ENCODE data around the gene BPIFA3.

The BPIFA3 gene

DNA sequence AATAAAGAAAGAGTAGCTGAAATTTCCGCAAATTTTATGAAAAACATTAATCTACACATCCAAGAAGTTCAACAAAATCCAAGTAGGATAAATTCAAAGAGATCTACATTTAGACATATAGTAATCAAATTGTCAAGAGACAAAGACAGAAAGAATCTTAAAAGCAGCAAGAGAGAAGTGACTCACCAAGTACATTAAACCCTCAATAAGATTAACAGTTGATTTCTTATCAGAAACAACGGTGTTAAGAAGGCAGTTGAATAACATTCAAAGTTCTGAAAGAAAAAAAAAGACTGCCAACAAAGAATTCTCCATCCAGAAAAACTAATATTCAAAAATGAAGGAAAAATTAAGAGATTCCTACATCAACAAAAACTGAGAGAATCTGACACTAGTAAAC, 37.9 kb downstream of the BPIFA3 start:
- H3K4me1 ChIP-seq (ENCODE audit: control insufficient read depth, insufficient read depth, low read length), result no peaks in the 10 kb centered on the region
- H3K9me3 ChIP-seq (ENCODE audit: control insufficient read depth, insufficient read depth, low read length), result no peaks in the 10 kb centered on the region
- H3K4me3 ChIP-seq (ENCODE audit: low read length), result no peak overlapping the region
- H3K36me3 ChIP-seq (ENCODE audit: control insufficient read depth, insufficient read depth, low read length), result no peaks in the 10 kb centered on the region
- no CpG with 5 or more reads among the region's 2 CpGs for WGBS (ENCODE audit: insufficient coverage, insufficient read length)
- DNase-seq (ENCODE audit: low read depth, low spot score), result no peak
- no peak overlapping the region for H3K27ac ChIP-seq (ENCODE audit: low read length)
- no peaks in the 10 kb centered on the region for H3K27me3 ChIP-seq (ENCODE audit: control insufficient read depth, insufficient read depth, low read length)

GRCh38 chr20:33257237-33257636, 40.1 kb downstream of the BPIFA3 start:
- no peak overlapping the region for H3K4me3 ChIP-seq (ENCODE audit: low read length)
- no peaks in the 10 kb centered on the region for H3K27me3 ChIP-seq (ENCODE audit: control insufficient read depth, insufficient read depth, low read length)
- H3K4me1 ChIP-seq (ENCODE audit: control insufficient read depth, insufficient read depth, low read length), result no peaks in the 10 kb centered on the region
- no CpG with 5 or more reads among the region's 5 CpGs for WGBS (ENCODE audit: insufficient coverage, insufficient read length)
- no peaks in the 10 kb centered on the region for H3K9me3 ChIP-seq (ENCODE audit: control insufficient read depth, insufficient read depth, low read length)
- no peaks in the 10 kb centered on the region for H3K36me3 ChIP-seq (ENCODE audit: control insufficient read depth, insufficient read depth, low read length)
- no peak overlapping the region for H3K27ac ChIP-seq (ENCODE audit: low read length)
- DNase-seq (ENCODE audit: low read depth, low spot score), result no peak

DNA sequence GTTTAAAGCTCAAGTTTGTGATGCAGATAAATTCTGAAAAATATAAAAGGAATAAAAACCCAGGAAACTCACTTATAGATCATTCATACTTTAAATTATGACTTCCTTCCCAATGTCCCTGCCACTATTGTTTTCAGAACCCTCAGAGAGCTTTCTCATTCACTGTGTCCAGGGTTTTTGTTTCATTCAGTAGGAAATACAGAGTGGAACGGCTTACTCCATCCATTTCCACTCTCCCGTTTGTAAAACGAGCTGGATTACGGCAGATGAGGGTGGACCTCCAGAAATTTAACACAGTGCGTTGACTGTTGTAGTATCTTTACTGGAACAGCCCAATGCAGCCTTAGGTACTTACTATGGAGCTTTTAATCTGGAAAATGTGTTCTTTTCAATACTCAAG, 42.2 kb downstream of the BPIFA3 start:
- DNase-seq (ENCODE audit: low read depth, low spot score), result no peak
- H3K4me3 ChIP-seq (ENCODE audit: low read length), result no peak overlapping the region
- H3K27me3 ChIP-seq (ENCODE audit: control insufficient read depth, insufficient read depth, low read length), result no peaks in the 10 kb centered on the region
- H3K4me1 ChIP-seq (ENCODE audit: control insufficient read depth, insufficient read depth, low read length), result no peaks in the 10 kb centered on the region
- H3K36me3 ChIP-seq (ENCODE audit: control insufficient read depth, insufficient read depth, low read length), result no peaks in the 10 kb centered on the region
- H3K27ac ChIP-seq (ENCODE audit: low read length), result no peak overlapping the region
- WGBS (ENCODE audit: insufficient coverage, insufficient read length), result no CpG with 5 or more reads among the region's 5 CpGs
- no peaks in the 10 kb centered on the region for H3K9me3 ChIP-seq (ENCODE audit: control insufficient read depth, insufficient read depth, low read length)

GRCh38 chr20:33261465-33261864, 44.3 kb downstream of the BPIFA3 start:
- Histone ChIP-seq H3K36me3 (ENCODE audit: control insufficient read depth, insufficient read depth, low read length) (no peaks in the 10 kb centered on the region), H3K27ac (ENCODE audit: low read length) (no peak overlapping the region), H3K4me3 (ENCODE audit: low read length) (no peak overlapping the region), H3K9me3 (ENCODE audit: control insufficient read depth, insufficient read depth, low read length) (no peaks in the 10 kb centered on the region), H3K4me1 (ENCODE audit: control insufficient read depth, insufficient read depth, low read length) (no peaks in the 10 kb centered on the region), H3K27me3 (ENCODE audit: control insufficient read depth, insufficient read depth, low read length) (no peaks in the 10 kb centered on the region)
- WGBS (ENCODE audit: insufficient coverage, insufficient read length), result no CpG with 5 or more reads among the region's 4 CpGs
- no peak for DNase-seq (ENCODE audit: low read depth, low spot score)

DNA sequence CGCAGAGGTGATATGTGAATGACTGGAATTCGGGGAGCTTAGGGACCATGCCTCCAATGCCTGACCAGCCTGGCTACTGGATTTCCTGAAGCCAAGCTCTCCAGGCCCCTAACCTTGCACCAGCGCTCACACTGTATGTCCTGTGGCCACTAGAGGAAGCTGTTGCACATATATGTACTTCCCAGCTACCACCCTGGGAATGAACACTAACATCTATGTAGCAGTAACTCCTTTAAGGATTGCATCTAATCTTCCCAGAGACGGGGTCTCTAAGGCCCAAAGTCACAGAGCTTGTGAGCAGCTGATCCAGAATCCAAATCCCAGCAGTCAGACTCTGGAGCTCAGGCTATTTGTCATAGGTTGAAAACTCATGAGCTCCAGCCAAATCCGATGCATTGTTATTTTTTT, 45.5 kb downstream of the BPIFA3 start:
- Histone ChIP-seq H3K4me3 (ENCODE audit: low read length) (no peak overlapping the region), H3K27me3 (ENCODE audit: control insufficient read depth, insufficient read depth, low read length) (no peaks in the 10 kb centered on the region), H3K4me1 (ENCODE audit: control insufficient read depth, insufficient read depth, low read length) (no peaks in the 10 kb centered on the region), H3K9me3 (ENCODE audit: control insufficient read depth, insufficient read depth, low read length) (no peaks in the 10 kb centered on the region), H3K27ac (ENCODE audit: low read length) (no peak overlapping the region), H3K36me3 (ENCODE audit: control insufficient read depth, insufficient read depth, low read length) (no peaks in the 10 kb centered on the region)
- no CpG with 5 or more reads among the region's 5 CpGs for whole genome bisulfite sequencing (ENCODE audit: insufficient coverage, insufficient read length)
- peak; percentile 52 for DNase-seq (ENCODE audit: low read depth, low spot score)

DNA sequence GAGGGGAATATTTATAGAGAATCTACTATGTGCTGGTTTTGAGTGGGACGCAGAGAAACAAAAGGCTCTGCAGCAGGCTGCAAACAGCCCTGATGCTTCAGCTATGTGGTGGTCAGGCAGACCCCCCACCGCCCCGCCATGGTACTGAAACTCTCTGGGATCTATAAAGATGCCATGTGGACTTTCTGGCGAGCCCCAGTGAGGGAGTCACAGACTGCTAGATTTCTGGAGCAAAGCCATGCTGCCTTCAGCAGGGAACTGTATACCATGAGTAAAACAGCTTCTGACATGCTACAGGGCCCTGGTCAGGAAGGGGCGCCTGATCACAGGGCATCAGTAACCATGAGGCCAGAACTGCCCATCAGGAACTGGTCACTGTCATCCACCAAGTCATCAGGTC, 46.6 kb downstream of the BPIFA3 start:
- Histone ChIP-seq H3K36me3 (ENCODE audit: control insufficient read depth, insufficient read depth, low read length) (no peaks in the 10 kb centered on the region), H3K27me3 (ENCODE audit: control insufficient read depth, insufficient read depth, low read length) (no peaks in the 10 kb centered on the region), H3K4me1 (ENCODE audit: control insufficient read depth, insufficient read depth, low read length) (no peaks in the 10 kb centered on the region), H3K9me3 (ENCODE audit: control insufficient read depth, insufficient read depth, low read length) (no peaks in the 10 kb centered on the region), H3K27ac (ENCODE audit: low read length) (no peak overlapping the region), H3K4me3 (ENCODE audit: low read length) (no peak overlapping the region)
- no CpG with 5 or more reads among the region's 5 CpGs for WGBS (ENCODE audit: insufficient coverage, insufficient read length)
- DNase-seq (ENCODE audit: low read depth, low spot score), result no peak

- no peak overlapping the region for H3K4me3 ChIP-seq (ENCODE audit: low read length)
- no peak overlapping the region for H3K27ac ChIP-seq (ENCODE audit: low read length)
- H3K9me3 ChIP-seq (ENCODE audit: control insufficient read depth, insufficient read depth, low read length), result no peaks in the 10 kb centered on the region
- no peak for DNase-seq (ENCODE audit: low read depth, low spot score)
- no peaks in the 10 kb centered on the region for H3K27me3 ChIP-seq (ENCODE audit: control insufficient read depth, insufficient read depth, low read length)
- H3K4me1 ChIP-seq (ENCODE audit: control insufficient read depth, insufficient read depth, low read length), result no peaks in the 10 kb centered on the region
- no CpG with 5 or more reads among the region's 3 CpGs for WGBS (ENCODE audit: insufficient coverage, insufficient read length)
- H3K36me3 ChIP-seq (ENCODE audit: control insufficient read depth, insufficient read depth, low read length), result no peaks in the 10 kb centered on the region
Measured at GRCh38 chr20:33267701-33268100, 50.5 kb downstream of the BPIFA3 start.

DNA sequence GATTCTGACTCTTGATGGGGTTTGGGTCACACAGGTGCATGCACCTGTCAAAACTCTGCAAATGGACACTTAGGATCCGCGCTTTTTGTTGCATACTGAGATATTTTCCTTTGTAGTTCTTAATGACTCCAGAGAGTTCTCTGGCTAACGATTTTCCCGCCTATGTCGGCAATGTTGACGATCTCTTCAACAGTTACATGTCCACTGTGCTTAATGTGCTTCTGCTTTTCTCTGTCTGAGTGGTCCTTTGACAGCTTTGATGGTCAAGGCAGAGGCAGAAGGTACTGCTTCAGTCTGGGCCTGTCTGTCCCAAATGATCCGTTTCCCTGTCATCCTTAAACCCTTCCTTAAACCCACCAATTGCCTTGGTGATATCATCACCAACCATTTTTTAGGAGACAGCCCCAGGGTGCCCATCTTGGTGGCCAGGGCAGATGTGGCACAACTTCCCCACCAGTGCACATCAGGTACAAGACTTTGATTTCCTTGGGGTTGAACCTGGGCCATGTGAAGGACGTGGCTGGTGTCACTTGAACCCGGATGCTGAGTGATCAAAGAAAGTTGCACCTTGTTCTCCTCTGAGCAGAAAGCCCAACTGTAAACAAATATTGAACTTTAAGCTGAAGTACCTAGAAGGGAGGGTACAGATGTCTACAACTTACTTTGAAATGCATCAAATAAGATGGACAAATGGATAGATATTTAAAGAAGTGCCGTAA, 55.2 kb downstream of the BPIFA3 start:
- no CpG with 5 or more reads among the region's 10 CpGs for WGBS (ENCODE audit: insufficient coverage, insufficient read length)
- Histone ChIP-seq H3K4me1 (ENCODE audit: control insufficient read depth, insufficient read depth, low read length) (0 out of 2 replicates have a peak, but pooled peaks cover 3% of the 10 kb centered on the region), H3K9me3 (ENCODE audit: control insufficient read depth, insufficient read depth, low read length) (no peaks in the 10 kb centered on the region), H3K27ac (ENCODE audit: low read length) (no peak overlapping the region), H3K36me3 (ENCODE audit: control insufficient read depth, insufficient read depth, low read length) (no peaks in the 10 kb centered on the region), H3K27me3 (ENCODE audit: control insufficient read depth, insufficient read depth, low read length) (no peaks in the 10 kb centered on the region), H3K4me3 (ENCODE audit: low read length) (no peak overlapping the region)
- DNase-seq (ENCODE audit: low read depth, low spot score), result no peak

GRCh38 chr20:33273117-33273851, 56.1 kb downstream of the BPIFA3 start:
- DNase-seq (ENCODE audit: low read depth, low spot score), result no peak
- WGBS (ENCODE audit: insufficient coverage, insufficient read length), result no CpG with 5 or more reads among the region's 13 CpGs
- Histone ChIP-seq H3K27ac (ENCODE audit: low read length) (no peak overlapping the region), H3K36me3 (ENCODE audit: control insufficient read depth, insufficient read depth, low read length) (no peaks in the 10 kb centered on the region), H3K4me3 (ENCODE audit: low read length) (no peak overlapping the region), H3K27me3 (ENCODE audit: control insufficient read depth, insufficient read depth, low read length) (no peaks in the 10 kb centered on the region), H3K4me1 (ENCODE audit: control insufficient read depth, insufficient read depth, low read length) (peaks cover 7% of the 10 kb centered on the region), H3K9me3 (ENCODE audit: control insufficient read depth, insufficient read depth, low read length) (no peaks in the 10 kb centered on the region)

DNA sequence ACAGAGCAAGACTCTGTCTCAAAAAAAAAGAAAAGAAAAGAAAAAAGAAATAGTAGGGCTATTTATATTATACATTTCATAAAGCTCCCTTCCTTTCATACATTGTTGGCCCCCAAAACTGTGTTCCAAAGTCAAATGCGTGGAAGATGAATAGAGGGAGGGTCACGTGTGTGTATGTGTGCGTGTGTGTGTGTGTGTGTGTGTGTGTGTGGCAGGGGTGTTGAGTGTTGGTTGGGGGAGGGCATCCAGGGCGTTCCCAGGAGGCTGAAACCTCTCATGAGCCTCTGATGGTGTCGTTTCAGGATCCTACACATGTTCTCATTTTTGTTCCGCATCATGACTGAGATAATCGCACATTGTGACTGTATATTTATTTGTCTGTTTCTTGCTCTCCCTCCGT, 58.1 kb downstream of the BPIFA3 start:
- WGBS (ENCODE audit: insufficient coverage, insufficient read length), result no CpG with 5 or more reads among the region's 8 CpGs
- no peaks in the 10 kb centered on the region for H3K9me3 ChIP-seq (ENCODE audit: control insufficient read depth, insufficient read depth, low read length)
- H3K27ac ChIP-seq (ENCODE audit: low read length), result no peak overlapping the region
- DNase-seq (ENCODE audit: low read depth, low spot score), result no peak
- H3K4me1 ChIP-seq (ENCODE audit: control insufficient read depth, insufficient read depth, low read length), result peaks cover 7% of the 10 kb centered on the region
- H3K4me3 ChIP-seq (ENCODE audit: low read length), result no peak overlapping the region
- H3K27me3 ChIP-seq (ENCODE audit: control insufficient read depth, insufficient read depth, low read length), result no peaks in the 10 kb centered on the region
- H3K36me3 ChIP-seq (ENCODE audit: control insufficient read depth, insufficient read depth, low read length), result no peaks in the 10 kb centered on the region

DNA sequence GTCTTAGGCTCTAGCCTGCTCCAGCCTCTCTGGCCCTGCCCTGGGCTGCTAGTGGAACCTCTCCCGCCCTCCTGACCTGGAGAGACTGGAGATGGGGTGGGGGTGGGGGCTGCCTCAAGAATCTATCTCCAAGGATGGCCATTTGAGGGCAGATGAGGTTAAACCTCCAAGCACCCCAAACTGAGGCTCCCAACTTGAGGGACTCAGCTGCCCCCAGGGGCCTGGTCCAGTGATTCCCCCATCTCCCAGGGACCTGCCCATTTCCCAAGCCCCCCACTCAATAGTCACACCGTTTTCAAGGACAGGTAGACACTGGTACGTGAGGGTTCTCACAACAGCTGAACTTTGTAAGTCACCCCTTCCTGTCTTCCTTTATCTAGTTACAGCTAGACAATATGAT, 58.7 kb downstream of the BPIFA3 start:
- peaks cover 7% of the 10 kb centered on the region for H3K4me1 ChIP-seq (ENCODE audit: control insufficient read depth, insufficient read depth, low read length)
- H3K27ac ChIP-seq (ENCODE audit: low read length), result no peak overlapping the region
- no peaks in the 10 kb centered on the region for H3K9me3 ChIP-seq (ENCODE audit: control insufficient read depth, insufficient read depth, low read length)
- WGBS (ENCODE audit: insufficient coverage, insufficient read length), result no CpG with 5 or more reads among the region's 3 CpGs
- no peak for DNase-seq (ENCODE audit: low read depth, low spot score)
- no peaks in the 10 kb centered on the region for H3K27me3 ChIP-seq (ENCODE audit: control insufficient read depth, insufficient read depth, low read length)
- H3K36me3 ChIP-seq (ENCODE audit: control insufficient read depth, insufficient read depth, low read length), result no peaks in the 10 kb centered on the region
- no peak overlapping the region for H3K4me3 ChIP-seq (ENCODE audit: low read length)
